Metanephros (tissue), 1 donor: ENCODE results near the gene WFDC10A. TPM values are rescaled to one million over a fixed set of nuclear protein-coding genes. Genes with fewer than 3 reads are reported as not detected.

Experiments
- total RNA-seq: library from RNA; depleted of rRNA; stranded (reverse); fragments of >200 nt; gene quantifications from one replicate; pipeline ENCODE4 v1.2.3, GENCODE V29; 2014

Gene WFDC10A
- total RNA-seq: not detected

GRCh38 chr20:45629496-45630100, at the start of gene WFDC10A:
WFDC10A (plus strand) TSS chr20:45629739; CDS start chr20:45629814, 75 bp downstream.

GRCh38 chr20:45631184-45631583, 1.6 kb downstream of the WFDC10A start, which contains the start of gene WFDC9:
WFDC9 (minus strand) TSS chr20:45631284; CDS start chr20:45610181, 21,103 bp downstream.

GRCh38 chr20:45670139-45670538, 40.6 kb downstream of the WFDC10A start, which contains the start of gene WFDC11:
WFDC11 (minus strand) TSS chr20:45670239; CDS start chr20:45650600, 19,639 bp downstream.

Other genes with a start within 250 kb of the WFDC10A start
- gene DBNDD2, start 221.4 kb upstream of the WFDC10A start, total RNA-seq: 12.9 TPM
- 45.5 TPM for gene PIGT, start 213.6 kb upstream of the WFDC10A start, total RNA-seq
- gene WFDC2, start 160.0 kb upstream of the WFDC10A start, total RNA-seq: 77.5 TPM
- gene SPINT3, start 114.1 kb upstream of the WFDC10A start, total RNA-seq: not detected
- not detected for gene WFDC6, start 90.3 kb upstream of the WFDC10A start, total RNA-seq
- gene EPPIN, start 82.3 kb upstream of the WFDC10A start, total RNA-seq: not detected
- not detected for gene WFDC8, start 50.5 kb upstream of the WFDC10A start, total RNA-seq
- gene WFDC9, start 1.5 kb downstream of the WFDC10A start, total RNA-seq: not detected
- not detected for gene WFDC11, start 40.5 kb downstream of the WFDC10A start, total RNA-seq
- not detected for gene WFDC13, start 72.3 kb downstream of the WFDC10A start, total RNA-seq
- not detected for gene WFDC10B, start 75.3 kb downstream of the WFDC10A start, total RNA-seq
- gene SPINT4, start 92.6 kb downstream of the WFDC10A start, total RNA-seq: not detected
- gene WFDC3, start 162.1 kb downstream of the WFDC10A start, total RNA-seq: 0.99 TPM
- gene DNTTIP1, start 162.2 kb downstream of the WFDC10A start, total RNA-seq: 18.5 TPM
- gene UBE2C, start 182.9 kb downstream of the WFDC10A start, total RNA-seq: 22.7 TPM
- gene TNNC2, start 197.6 kb downstream of the WFDC10A start, total RNA-seq: 555 TPM
- 41.5 TPM for gene SNX21, start 204.1 kb downstream of the WFDC10A start, total RNA-seq
- gene ACOT8, start 227.7 kb downstream of the WFDC10A start, total RNA-seq: 29.6 TPM
- gene ZSWIM3, start 227.9 kb downstream of the WFDC10A start, total RNA-seq: 4.8 TPM